VCaP (cell line): ENCODE data around the gene NCF4.

Experiments used
- H3K27ac ChIP-seq: fragments of 450-650 bp; 2 replicates; pipeline ENCODE4 v1.5.1; 2017
- TF ChIP-seq, protein P1 (sequence below): fragments of 450-650 bp; conservative IDR thresholded peaks from 2 replicates; pipeline ENCODE4 v1.5.1; 2017; ENCODE audit warnings: mild to moderate bottlenecking, moderate library complexity

Gene NCF4

DNA sequence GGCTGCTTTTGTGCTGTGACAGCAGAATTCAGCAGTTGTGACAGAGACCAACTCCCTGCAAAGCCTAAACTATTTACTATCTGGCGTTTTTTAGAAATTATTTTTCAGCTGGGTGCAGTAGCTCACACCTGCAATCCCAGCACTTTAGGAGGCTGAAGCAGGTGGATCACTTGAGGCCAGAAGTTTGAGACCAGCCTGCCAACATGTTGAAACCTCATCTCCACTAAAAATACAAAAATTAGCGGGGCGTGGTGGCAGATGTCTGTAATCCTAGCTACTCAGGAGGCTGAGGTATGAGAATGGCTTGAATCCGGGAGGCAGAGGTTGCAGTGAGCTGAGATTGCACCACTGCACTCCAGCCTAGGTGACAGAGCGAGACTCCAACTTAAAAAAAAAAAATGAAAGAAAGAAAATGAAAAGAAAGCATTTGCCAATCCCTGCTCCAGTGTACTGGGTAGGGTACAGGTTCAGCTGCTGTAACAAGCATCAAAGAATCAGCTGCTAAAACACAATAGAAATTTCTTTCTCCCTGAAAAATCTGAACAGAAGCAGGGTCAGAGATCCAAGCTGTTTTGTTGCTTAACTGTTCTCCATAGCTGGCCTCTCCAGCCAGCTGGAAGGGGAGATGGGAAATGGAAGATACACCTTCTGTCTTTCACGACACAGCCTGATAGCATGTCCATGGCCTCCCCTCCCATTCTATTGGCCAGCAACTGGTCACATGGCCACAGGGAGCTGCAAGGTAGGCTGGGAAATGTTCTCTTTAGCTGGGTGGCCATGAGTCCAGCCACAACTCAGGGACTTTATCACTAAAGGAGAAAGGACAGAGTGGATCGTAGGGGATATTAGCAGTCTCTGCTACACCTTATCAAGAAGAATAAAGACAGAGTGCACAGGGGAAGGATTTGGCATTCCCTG lies 8.5 kb upstream of the NCF4 start:
- H3K27ac ChIP-seq: no peak overlapping the region
- TF ChIP-seq, protein P1, sequence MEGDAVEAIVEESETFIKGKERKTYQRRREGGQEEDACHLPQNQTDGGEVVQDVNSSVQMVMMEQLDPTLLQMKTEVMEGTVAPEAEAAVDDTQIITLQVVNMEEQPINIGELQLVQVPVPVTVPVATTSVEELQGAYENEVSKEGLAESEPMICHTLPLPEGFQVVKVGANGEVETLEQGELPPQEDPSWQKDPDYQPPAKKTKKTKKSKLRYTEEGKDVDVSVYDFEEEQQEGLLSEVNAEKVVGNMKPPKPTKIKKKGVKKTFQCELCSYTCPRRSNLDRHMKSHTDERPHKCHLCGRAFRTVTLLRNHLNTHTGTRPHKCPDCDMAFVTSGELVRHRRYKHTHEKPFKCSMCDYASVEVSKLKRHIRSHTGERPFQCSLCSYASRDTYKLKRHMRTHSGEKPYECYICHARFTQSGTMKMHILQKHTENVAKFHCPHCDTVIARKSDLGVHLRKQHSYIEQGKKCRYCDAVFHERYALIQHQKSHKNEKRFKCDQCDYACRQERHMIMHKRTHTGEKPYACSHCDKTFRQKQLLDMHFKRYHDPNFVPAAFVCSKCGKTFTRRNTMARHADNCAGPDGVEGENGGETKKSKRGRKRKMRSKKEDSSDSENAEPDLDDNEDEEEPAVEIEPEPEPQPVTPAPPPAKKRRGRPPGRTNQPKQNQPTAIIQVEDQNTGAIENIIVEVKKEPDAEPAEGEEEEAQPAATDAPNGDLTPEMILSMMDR: no peak

- H3K27ac ChIP-seq: no peak overlapping the region
Measured at GRCh38 chr22:36853407-36854099, 7.3 kb upstream of the NCF4 start.

GRCh38 chr22:36855478-36855877 lies 5.3 kb upstream of the NCF4 start:
- TF ChIP-seq, protein P1: no peak
- H3K27ac ChIP-seq: no peak overlapping the region

More at GRCh38 chr22:36853407-36854099, 7.3 kb upstream of the NCF4 start:
- TF ChIP-seq, protein P1: peak; percentile 75

GRCh38 chr22:36856121-36856791 lies 4.5 kb upstream of the NCF4 start:
- H3K27ac ChIP-seq: no peak overlapping the region
- TF ChIP-seq, protein P1: peak; percentile 100

DNA sequence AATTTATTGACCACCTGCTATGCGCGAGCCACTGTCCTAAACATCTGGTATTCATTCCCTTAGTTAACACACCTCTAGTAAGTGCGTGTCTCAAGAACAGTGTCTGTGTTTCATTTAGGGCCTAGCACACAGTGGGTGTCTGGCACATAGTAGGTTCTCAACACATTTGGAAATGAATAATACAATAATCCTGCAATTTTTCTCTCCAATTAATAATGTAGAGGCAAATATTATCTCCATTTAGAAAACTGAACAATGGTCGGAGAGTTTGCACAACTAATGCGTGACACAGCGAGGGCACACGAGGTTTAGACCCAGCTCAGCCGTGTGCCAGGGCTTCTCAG lies 4.0 kb upstream of the NCF4 start:
- no peak overlapping the region for H3K27ac ChIP-seq
- TF ChIP-seq, protein P1: no peak

GRCh38 chr22:36858156-36858555 lies 2.6 kb upstream of the NCF4 start:
- TF ChIP-seq, protein P1: no peak
- no peak overlapping the region for H3K27ac ChIP-seq

- TF ChIP-seq, protein P1: no peak
- no peak overlapping the region for H3K27ac ChIP-seq
Measured at GRCh38 chr22:36858966-36859365, 1.8 kb upstream of the NCF4 start.
